H1 (cell line): ENCODE measurements around the gene GRK6. TPM values are rescaled to one million over a fixed set of nuclear protein-coding genes. Genes with fewer than 3 reads are reported as not detected.

Experiments used
- CBX8 ChIP-seq: fragments of 300-800, 300-1000 bp; sonication (generic); IDR thresholded peaks from 2 replicates; pipeline ENCODE4 v1.7.1; 2016; ENCODE audit warnings: low read depth, low read length, borderline replicate concordance
- CHD1 ChIP-seq: IDR thresholded peaks from 2 replicates; pipeline ENCODE4 v1.6.1; 2012; ENCODE audit warnings: low read depth, low read length, improper control_type of control experiment
- CHD2 ChIP-seq: IDR thresholded peaks from 2 replicates; pipeline ENCODE4 v1.6.1; 2012; ENCODE audit warnings: low read length, improper control_type of control experiment
- EGR1 ChIP-seq: IDR thresholded peaks from 2 replicates; pipeline ENCODE4 v1.6.1; 2011; ENCODE audit warnings: low read depth, low read length, borderline replicate concordance
- EP300 ChIP-seq, 2 experiments: IDR thresholded peaks; 1 replicate in 1 of 2; 2 replicates in 1 of 2; pipeline ENCODE4 v1.6.1; 2011 to 2012; ENCODE audit warnings: low read depth in 2 of 2, low read length in 2 of 2, mild to moderate bottlenecking in 2 of 2, borderline replicate concordance in 1 of 2, inconsistent platforms in 1 of 2, moderate library complexity in 1 of 2
- FOSL1 ChIP-seq: IDR thresholded peaks from 2 replicates; pipeline ENCODE4 v1.6.1; 2011; ENCODE audit warnings: mild to moderate bottlenecking, low read depth, low read length, moderate library complexity; ENCODE audit not compliant: insufficient read depth
- JUN ChIP-seq: IDR thresholded peaks from 2 replicates; pipeline ENCODE4 v1.6.1; 2011; ENCODE audit warnings: low read depth, mild to moderate bottlenecking, improper control_type of control experiment, low read length
- KDM1A ChIP-seq: fragments of 200-600, 300-600 bp; sonication (generic); IDR thresholded peaks from 2 replicates; pipeline ENCODE4 v1.7.1; 2016; ENCODE audit warnings: mild to moderate bottlenecking, low read length, borderline replicate concordance
- MAFK ChIP-seq: IDR thresholded peaks from 2 replicates; pipeline ENCODE4 v1.6.1; 2012; ENCODE audit warnings: low read depth, mild to moderate bottlenecking, improper control_type of control experiment, low read length
- NRF1 ChIP-seq: IDR thresholded peaks from 2 replicates; pipeline ENCODE4 v1.6.1; 2011; ENCODE audit warnings: mild to moderate bottlenecking, low read depth, low read length, improper control_type of control experiment
- RBBP5 ChIP-seq: IDR thresholded peaks from 2 replicates; pipeline ENCODE4 v1.7.1; 2012; ENCODE audit warnings: low read depth, mild to moderate bottlenecking, inconsistent platforms, low read length, moderate library complexity, borderline replicate concordance
- RFX5 ChIP-seq: IDR thresholded peaks from 2 replicates; pipeline ENCODE4 v1.6.1; 2011; ENCODE audit warnings: low read depth, low read length, improper control_type of control experiment, borderline replicate concordance
- RNF2 ChIP-seq: fragments of 200-900, 300-1000 bp; sonication (generic); IDR thresholded peaks from 2 replicates; pipeline ENCODE4 v1.7.1; 2016; ENCODE audit warnings: borderline replicate concordance, low read depth, mild to moderate bottlenecking, antibody characterized with exemption, low read length; ENCODE audit not compliant: poor library complexity, severe bottlenecking; ENCODE audit errors: missing control alignments
- SIRT6 ChIP-seq: IDR thresholded peaks from one replicate; pipeline ENCODE4 v1.7.1; 2012; ENCODE audit warnings: low read length, inconsistent platforms
- SP1 ChIP-seq: IDR thresholded peaks from 2 replicates; pipeline ENCODE4 v1.6.1; 2011; ENCODE audit warnings: low read depth, low read length
- SUZ12 ChIP-seq: fragments of 200-600 bp; sonication (generic); IDR thresholded peaks from 2 replicates; pipeline ENCODE4 v1.6.1; 2012; ENCODE audit warnings: mild to moderate bottlenecking, inconsistent platforms, low read length, moderate library complexity, mixed read lengths
- TAF1 ChIP-seq: IDR thresholded peaks from 2 replicates; pipeline ENCODE4 v1.6.1; 2011; ENCODE audit warnings: mild to moderate bottlenecking, low read depth, low read length
- polyA plus RNA-seq, 7 experiments: library from polyadenylated mRNA; depleted of rRNA in 3 of 7; stranded (reverse) in 5 of 7; unstranded in 2 of 7; fragments of >200 nt in 5 of 7; fragments of 200-250 nt in 2 of 7; gene quantifications; 1 replicate in 5 of 7; 2 replicates in 1 of 7; 4 replicates in 1 of 7; pipeline versions ENCODE4 v1.2.1 to v1.2.3, GENCODE V29; 2011 to 2013; ENCODE audit warnings: missing spikeins in 2 of 7, mixed read lengths in 2 of 7
- total RNA-seq: library from RNA; stranded (reverse); fragmentation: NEBNext Ultra II Directional; extraction: Animal tissue kit (Norgen Biotek cat#: 25700); gene quantifications from 2 replicates; pipeline ENCODE4 v1.2.1, GENCODE V29; 2021
- TF ChIP-seq, protein P1 (sequence below): IDR thresholded peaks from 2 replicates; pipeline ENCODE4 v1.6.1; 2012; ENCODE audit warnings: low read length, inconsistent platforms
- TF ChIP-seq, protein P2 (sequence below): IDR thresholded peaks from 2 replicates; pipeline ENCODE4 v1.6.1; 2011; ENCODE audit warnings: low read depth, mild to moderate bottlenecking, low read length; ENCODE audit not compliant: insufficient read depth
- TF ChIP-seq, protein P3 (sequence below), 3 experiments: IDR thresholded peaks; 1 replicate in 2 of 3; 2 replicates in 1 of 3; pipeline versions ENCODE4 v1.5.1 to v1.6.1; 2011; ENCODE audit warnings: low read length in 3 of 3, mild to moderate bottlenecking in 3 of 3, inconsistent platforms in 2 of 3, low read depth in 1 of 3, moderate library complexity in 1 of 3; ENCODE audit not compliant: insufficient read depth in 1 of 3; ENCODE audit errors: control extremely low read depth in 1 of 3

GRK6 gene
- total and polyA plus RNA-seq, 2 of the 8 experiments (the other 6 are each of a cell fraction or from before 2014, with no cell fraction given) = 31.8 to 57.8 TPM

DNA sequence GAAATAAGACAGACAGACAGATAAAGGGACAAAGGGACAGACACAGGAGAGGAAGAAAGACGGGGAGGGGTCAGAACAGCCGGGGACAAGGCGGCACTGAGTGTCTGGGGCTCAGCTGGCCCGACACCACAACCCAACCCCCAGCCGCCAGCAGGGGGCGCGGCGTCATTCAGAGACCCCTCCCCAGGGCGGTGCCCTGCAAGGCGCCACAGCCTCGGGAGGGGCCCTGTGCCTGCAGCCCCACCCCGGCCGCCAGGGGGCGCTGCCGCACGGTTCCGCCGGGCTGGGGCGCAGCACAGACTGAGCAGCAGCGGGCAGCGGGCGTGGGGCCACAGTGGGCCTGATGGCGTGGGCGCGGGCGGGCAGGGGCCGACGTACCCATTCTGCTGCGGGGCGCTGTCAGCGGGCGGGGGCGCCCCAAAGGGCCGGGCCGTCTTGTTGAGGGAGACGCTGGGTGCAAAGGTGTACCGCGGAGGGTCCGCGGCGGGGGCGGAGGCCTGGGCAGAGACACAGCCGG is 65.0 kb downstream of the GRK6 start (continued):
- TF ChIP-seq, protein P1, sequence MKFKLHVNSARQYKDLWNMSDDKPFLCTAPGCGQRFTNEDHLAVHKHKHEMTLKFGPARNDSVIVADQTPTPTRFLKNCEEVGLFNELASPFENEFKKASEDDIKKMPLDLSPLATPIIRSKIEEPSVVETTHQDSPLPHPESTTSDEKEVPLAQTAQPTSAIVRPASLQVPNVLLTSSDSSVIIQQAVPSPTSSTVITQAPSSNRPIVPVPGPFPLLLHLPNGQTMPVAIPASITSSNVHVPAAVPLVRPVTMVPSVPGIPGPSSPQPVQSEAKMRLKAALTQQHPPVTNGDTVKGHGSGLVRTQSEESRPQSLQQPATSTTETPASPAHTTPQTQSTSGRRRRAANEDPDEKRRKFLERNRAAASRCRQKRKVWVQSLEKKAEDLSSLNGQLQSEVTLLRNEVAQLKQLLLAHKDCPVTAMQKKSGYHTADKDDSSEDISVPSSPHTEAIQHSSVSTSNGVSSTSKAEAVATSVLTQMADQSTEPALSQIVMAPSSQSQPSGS = no peak
- TF ChIP-seq SIRT6 (no peak), NRF1 (no peak), RBBP5 (no peak), EGR1 (no peak), FOSL1 (no peak), MAFK (no peak), SUZ12 (no peak), RFX5 (0 out of 2 replicates have a peak, but pooled peaks have one; percentile 14), CBX8 (no peak), JUN (no peak), CHD1 (no peak), SP1 (peak; percentile 66; the same call in 1 of the 2 replicates), KDM1A (no peak), CHD2 (peak; percentile 40; the same call in 1 of the 2 replicates), RNF2 (no peak), EP300 (IDR thresholded peaks at IDR 0.05; ENCODE audit: borderline replicate concordance in 1 of 2, low read depth in 2 of 2, low read length in 2 of 2) (0 out of 3 replicates have a peak, but pooled peaks of 1 of the 2 experiments have one; percentile 36), TAF1 (no peak)
- TF ChIP-seq, protein P2, sequence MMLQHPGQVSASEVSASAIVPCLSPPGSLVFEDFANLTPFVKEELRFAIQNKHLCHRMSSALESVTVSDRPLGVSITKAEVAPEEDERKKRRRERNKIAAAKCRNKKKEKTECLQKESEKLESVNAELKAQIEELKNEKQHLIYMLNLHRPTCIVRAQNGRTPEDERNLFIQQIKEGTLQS = no peak
- TF ChIP-seq, protein P3, sequence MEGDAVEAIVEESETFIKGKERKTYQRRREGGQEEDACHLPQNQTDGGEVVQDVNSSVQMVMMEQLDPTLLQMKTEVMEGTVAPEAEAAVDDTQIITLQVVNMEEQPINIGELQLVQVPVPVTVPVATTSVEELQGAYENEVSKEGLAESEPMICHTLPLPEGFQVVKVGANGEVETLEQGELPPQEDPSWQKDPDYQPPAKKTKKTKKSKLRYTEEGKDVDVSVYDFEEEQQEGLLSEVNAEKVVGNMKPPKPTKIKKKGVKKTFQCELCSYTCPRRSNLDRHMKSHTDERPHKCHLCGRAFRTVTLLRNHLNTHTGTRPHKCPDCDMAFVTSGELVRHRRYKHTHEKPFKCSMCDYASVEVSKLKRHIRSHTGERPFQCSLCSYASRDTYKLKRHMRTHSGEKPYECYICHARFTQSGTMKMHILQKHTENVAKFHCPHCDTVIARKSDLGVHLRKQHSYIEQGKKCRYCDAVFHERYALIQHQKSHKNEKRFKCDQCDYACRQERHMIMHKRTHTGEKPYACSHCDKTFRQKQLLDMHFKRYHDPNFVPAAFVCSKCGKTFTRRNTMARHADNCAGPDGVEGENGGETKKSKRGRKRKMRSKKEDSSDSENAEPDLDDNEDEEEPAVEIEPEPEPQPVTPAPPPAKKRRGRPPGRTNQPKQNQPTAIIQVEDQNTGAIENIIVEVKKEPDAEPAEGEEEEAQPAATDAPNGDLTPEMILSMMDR (IDR thresholded peaks at IDR 0.05; ENCODE audit: control extremely low read depth in 1 of 3, insufficient read depth in 1 of 3, low read depth in 1 of 3, low read length in 3 of 3) = peak in 2 of 3 experiments; percentile 99; a peak in 3 of 4 replicates
